H1 (cell line): ENCODE measurements around the gene TROAP. TPM values are rescaled to one million over a fixed set of nuclear protein-coding genes. Genes with fewer than 3 reads are reported as not detected.
A peak's percentile ranks its signal among the peaks of the same experiment; 100 is the strongest.

Experiments used
- CTCF ChIA-PET: fragments of 300-600 bp; sonication (Branson Sonifier 250); formaldehyde crosslinking; loops from one replicate; lab custom pipeline; 2021; ENCODE audit not compliant: partially characterized antibody; lab: Charles Lee
- POLR2A ChIA-PET: fragments of 300-600 bp; sonication (Branson Sonifier 250); formaldehyde crosslinking; loops from one replicate; lab custom pipeline; 2021; ENCODE audit warnings: inconsistent platforms; ENCODE audit not compliant: partially characterized antibody; lab: Charles Lee
- DNase-seq, 2 experiments: peaks; one replicate each; pipeline versions ENCODE4 v3.0.0 to v3.0.0-alpha.2; 2010 to 2022; ENCODE audit warnings: low spot score in 2 of 2, low read depth in 1 of 2, mixed read lengths in 1 of 2
- FAIRE-seq: peaks from 2 replicates; lab custom pipeline; 2011; peaks lifted over from hg19 to GRCh38; lab: Jason Lieb, UNC
- H2AFZ ChIP-seq: 2 replicates; pipeline ENCODE4 v1.8.1; 2012; ENCODE audit warnings: low read length, inconsistent platforms
- H2AK5ac ChIP-seq: 2 replicates; pipeline ENCODE4 v1.6.1; 2013; ENCODE audit warnings: low read depth, low read length
- H2BK120ac ChIP-seq: replicated peaks from 2 replicates; pipeline ENCODE3; 2013; ENCODE audit warnings: low read depth, low read length, inconsistent platforms
- H2BK12ac ChIP-seq: 2 replicates; pipeline ENCODE4 v1.6.1; 2013; ENCODE audit warnings: low read depth, low read length
- H2BK15ac ChIP-seq: 2 replicates; pipeline ENCODE4 v1.6.1; 2013; ENCODE audit warnings: low read length
- H2BK20ac ChIP-seq: 2 replicates; pipeline ENCODE4 v1.6.1; 2013; ENCODE audit warnings: low read length
- H2BK5ac ChIP-seq: 2 replicates; pipeline ENCODE4 v1.6.1; 2013; ENCODE audit warnings: low read depth, low read length
- H3K14ac ChIP-seq: 2 replicates; pipeline ENCODE4 v1.6.1; 2013; ENCODE audit warnings: inconsistent platforms; ENCODE audit not compliant: insufficient read length
- H3K18ac ChIP-seq: 2 replicates; pipeline ENCODE4 v1.6.1; 2013; ENCODE audit warnings: low read length; ENCODE audit errors: extremely low read depth
- H3K23ac ChIP-seq: 2 replicates; pipeline ENCODE4 v1.6.1; 2013; ENCODE audit warnings: inconsistent platforms; ENCODE audit not compliant: insufficient read length
- H3K23me2 ChIP-seq: 2 replicates; pipeline ENCODE4 v1.6.1; 2013; ENCODE audit warnings: low read depth, low read length
- H3K27ac ChIP-seq: 2 replicates; pipeline ENCODE4 v1.6.1; 2011; ENCODE audit warnings: low read depth, low read length, inconsistent platforms
- H3K27me3 ChIP-seq, 4 experiments: replicated peaks in 1 of 4; 1 replicate in 1 of 4; 2 replicates in 3 of 4; pipeline versions ENCODE4 v1.6.1 to v1.8.1; 2011 to 2013; ENCODE audit warnings: low read length in 3 of 4, mild to moderate bottlenecking in 3 of 4, inconsistent platforms in 2 of 4, mixed read lengths in 2 of 4, moderate library complexity in 1 of 4; ENCODE audit not compliant: control insufficient read depth in 3 of 4, insufficient read depth in 3 of 4; ENCODE audit errors: extremely low read depth in 1 of 4
- H3K36me3 ChIP-seq, 4 experiments: 2 replicates each; pipeline versions ENCODE4 v1.6.1 to v1.8.1; 2011 to 2013; ENCODE audit warnings: mild to moderate bottlenecking in 4 of 4, low read length in 3 of 4, moderate library complexity in 2 of 4, control low read depth in 1 of 4, inconsistent platforms in 1 of 4; ENCODE audit not compliant: insufficient read depth in 4 of 4, control insufficient read depth in 2 of 4
- H3K4ac ChIP-seq: replicated peaks from 2 replicates; pipeline ENCODE3; 2013; ENCODE audit warnings: low read length, low read depth, mixed read lengths, inconsistent platforms; ENCODE audit not compliant: insufficient read length
- H3K4me1 ChIP-seq, 4 experiments: replicated peaks in 1 of 4; 1 replicate in 1 of 4; 2 replicates in 3 of 4; pipeline versions ENCODE4 v1.6.1 to v1.8.1; 2011 to 2013; ENCODE audit warnings: low read length in 3 of 4, inconsistent platforms in 2 of 4, mixed read lengths in 1 of 4; ENCODE audit not compliant: insufficient read depth in 4 of 4, control insufficient read depth in 3 of 4
- H3K4me2 ChIP-seq, 2 experiments: 2 replicates each; pipeline versions ENCODE4 v1.6.1 to v1.8.1; 2011 to 2013; ENCODE audit warnings: low read depth in 2 of 2, low read length in 2 of 2, control low read depth in 1 of 2, inconsistent platforms in 1 of 2, mild to moderate bottlenecking in 1 of 2; ENCODE audit not compliant: insufficient read depth in 1 of 2
- H3K4me3 ChIP-seq, 4 experiments: fragments of 200-600, 300-600 bp in 1 of 4; sonication (generic), shearing (Covaris generic), sonication (Bioruptor Twin) in 1 of 4; 2 replicates each; pipeline versions ENCODE4 v1.5.1 to v1.8.1; 2011 to 2016; ENCODE audit warnings: low read length in 4 of 4, low read depth in 3 of 4, control low read depth in 2 of 4, inconsistent platforms in 2 of 4, mild to moderate bottlenecking in 2 of 4, mixed read lengths in 1 of 4, moderate library complexity in 1 of 4; ENCODE audit not compliant: insufficient read depth in 2 of 4; ENCODE audit errors: extremely low read depth in 1 of 4
- H3K56ac ChIP-seq: replicated peaks from 2 replicates; pipeline ENCODE3; 2013; ENCODE audit warnings: low read depth, mild to moderate bottlenecking, mixed read lengths, low read length, inconsistent platforms; ENCODE audit not compliant: insufficient read length
- H3K79me1 ChIP-seq: 2 replicates; pipeline ENCODE4 v1.6.1; 2013; ENCODE audit warnings: low read depth, low read length, control low read depth
- H3K79me2 ChIP-seq, 2 experiments: 2 replicates each; pipeline versions ENCODE4 v1.6.1 to v1.8.1; 2012 to 2013; ENCODE audit warnings: low read length in 2 of 2, mild to moderate bottlenecking in 2 of 2, inconsistent platforms in 1 of 2; ENCODE audit not compliant: insufficient read depth in 2 of 2, control insufficient read depth in 1 of 2
- H3K9ac ChIP-seq, 4 experiments: replicated peaks in 1 of 4; 1 replicate in 1 of 4; 2 replicates in 3 of 4; pipeline versions ENCODE4 v1.6.1 to v1.8.1; 2011 to 2013; ENCODE audit warnings: low read depth in 3 of 4, low read length in 3 of 4, control low read depth in 2 of 4, mild to moderate bottlenecking in 2 of 4, moderate library complexity in 2 of 4, inconsistent platforms in 1 of 4; ENCODE audit errors: extremely low read depth in 1 of 4
- H3K9me3 ChIP-seq, 2 experiments: 2 replicates each; pipeline versions ENCODE4 v1.6.1 to v1.8.1; 2012 to 2013; ENCODE audit warnings: mild to moderate bottlenecking in 2 of 2, moderate library complexity in 2 of 2, control low read depth in 1 of 2, inconsistent platforms in 1 of 2, low read depth in 1 of 2, low read length in 1 of 2, mixed read lengths in 1 of 2; ENCODE audit not compliant: insufficient read depth in 2 of 2
- H4K20me1 ChIP-seq, 2 experiments: replicated peaks in 1 of 2; 2 replicates each; pipeline versions ENCODE3 to v1.8.1; 2011 to 2013; ENCODE audit warnings: inconsistent platforms in 2 of 2, low read length in 2 of 2, mild to moderate bottlenecking in 1 of 2; ENCODE audit not compliant: insufficient read depth in 2 of 2, control insufficient read depth in 1 of 2
- H4K5ac ChIP-seq: 2 replicates; pipeline ENCODE4 v1.6.1; 2013; ENCODE audit warnings: low read length, low read depth, mixed read lengths, inconsistent platforms; ENCODE audit not compliant: insufficient read length
- H4K8ac ChIP-seq: 2 replicates; pipeline ENCODE4 v1.8.0; 2013; ENCODE audit warnings: mild to moderate bottlenecking, moderate library complexity, low read length, inconsistent platforms; ENCODE audit not compliant: insufficient read depth; ENCODE audit errors: extremely low read depth
- H4K91ac ChIP-seq: replicated peaks from 2 replicates; pipeline ENCODE3; 2013; ENCODE audit warnings: low read length, mixed read lengths, inconsistent platforms; ENCODE audit not compliant: insufficient read length
- CREB1 ChIP-seq: IDR thresholded peaks from 2 replicates; pipeline ENCODE4 v1.6.1; 2012; ENCODE audit warnings: inconsistent platforms
- E2F6 ChIP-seq: IDR thresholded peaks from 2 replicates; pipeline ENCODE4 v1.6.1; 2012; ENCODE audit warnings: inconsistent platforms
- EP300 ChIP-seq, 2 experiments: IDR thresholded peaks; 1 replicate in 1 of 2; 2 replicates in 1 of 2; pipeline ENCODE4 v1.6.1; 2011 to 2012; ENCODE audit warnings: low read depth in 2 of 2, low read length in 2 of 2, mild to moderate bottlenecking in 2 of 2, borderline replicate concordance in 1 of 2, inconsistent platforms in 1 of 2, moderate library complexity in 1 of 2
- GABPA ChIP-seq: IDR thresholded peaks from 2 replicates; pipeline ENCODE4 v1.6.1; 2011; ENCODE audit warnings: mild to moderate bottlenecking, low read length, moderate library complexity, borderline replicate concordance; ENCODE audit not compliant: insufficient read depth
- KDM5A ChIP-seq: fragments of 200-600 bp; IDR thresholded peaks from 2 replicates; pipeline ENCODE4 v1.7.1; 2012; ENCODE audit warnings: mild to moderate bottlenecking, low read length, inconsistent platforms, mixed read lengths
- MAX ChIP-seq: IDR thresholded peaks from 2 replicates; pipeline ENCODE4 v1.6.1; 2012; ENCODE audit warnings: inconsistent platforms
- SIRT6 ChIP-seq: IDR thresholded peaks from one replicate; pipeline ENCODE4 v1.7.1; 2012; ENCODE audit warnings: low read length, inconsistent platforms
- TEAD4 ChIP-seq: IDR thresholded peaks from 2 replicates; pipeline ENCODE4 v1.6.1; 2012; ENCODE audit warnings: low read depth, low read length, inconsistent platforms, mixed read lengths
- USF2 ChIP-seq: IDR thresholded peaks from 2 replicates; pipeline ENCODE4 v1.6.1; 2011; ENCODE audit warnings: low read length, improper control_type of control experiment
- YY1 ChIP-seq: IDR thresholded peaks from 2 replicates; pipeline ENCODE4 v1.6.1; 2011; ENCODE audit warnings: low read depth, mild to moderate bottlenecking, low read length
- WGBS, 2 experiments: shearing (Covaris generic) in 1 of 2; methylation state at CpG; one replicate each; pipeline versions ENCODE4 v1.1.6 to v1.1.7; 2013 to 2015; ENCODE audit warnings: low lambda C conversion rate in 2 of 2, mixed read lengths in 2 of 2, inconsistent platforms in 1 of 2, low coverage in 1 of 2, missing lambda C conversion rate in 1 of 2; ENCODE audit not compliant: insufficient replicate concordance in 2 of 2, insufficient coverage in 1 of 2, insufficient read length in 1 of 2; ENCODE audit errors: extremely low coverage in 1 of 2, missing lambda C conversion rate in 1 of 2; 5-methylcytosine and 5-hydroxymethylcytosine counted together
- polyA plus RNA-seq, 7 experiments: library from polyadenylated mRNA; depleted of rRNA in 3 of 7; stranded (reverse) in 5 of 7; unstranded in 2 of 7; fragments of >200 nt in 5 of 7; fragments of 200-250 nt in 2 of 7; gene quantifications; 1 replicate in 5 of 7; 2 replicates in 1 of 7; 4 replicates in 1 of 7; pipeline versions ENCODE4 v1.2.1 to v1.2.3, GENCODE V29; 2011 to 2013; ENCODE audit warnings: missing spikeins in 2 of 7, mixed read lengths in 2 of 7
- total RNA-seq: library from RNA; stranded (reverse); fragmentation: NEBNext Ultra II Directional; extraction: Animal tissue kit (Norgen Biotek cat#: 25700); gene quantifications from 2 replicates; pipeline ENCODE4 v1.2.1, GENCODE V29; 2021

The TROAP gene
- total and polyA plus RNA-seq, 2 of the 8 experiments (the other 6 are each of a cell fraction or from before 2014, with no cell fraction given), result 36.7 to 52.0 TPM

GRCh38 chr12:49340095-49340870, 17.2 kb downstream of the TROAP start:
- H3K4me2 ChIP-seq, result peak overlapping the region; percentile 12 to 71; a peak in 2 of 4 replicates
- no peak overlapping the region for H4K5ac ChIP-seq
- H3K9ac ChIP-seq, result no peak overlapping the region
- no peak overlapping the region for H2AFZ ChIP-seq
- WGBS, 2 experiments, result 29% methylated on average over 5 of the region's 6 CpGs; no CpG with 5 or more reads in 1 of the 2 experiments
- no peak overlapping the region for H3K27ac ChIP-seq
- no peak overlapping the region for H4K91ac ChIP-seq
- peaks cover 0 to 8% (median 0%) of the 10 kb centered on the region in 4 experiments; a peak in 1 of 8 replicates for H3K36me3 ChIP-seq
- no peak overlapping the region for H2BK15ac ChIP-seq
- no peak overlapping the region for H3K14ac ChIP-seq
- peaks cover 8% of the 10 kb centered on the region for H3K23me2 ChIP-seq
- no peak overlapping the region for H3K4ac ChIP-seq
- H4K8ac ChIP-seq, result no peak overlapping the region
- peak overlapping the region in 1 of 4 experiments; percentile 78; a peak in 1 of 8 replicates for H3K4me3 ChIP-seq
- FAIRE-seq (no peak), DNase-seq (no peak)
- H3K79me1 ChIP-seq, result no peaks in the 10 kb centered on the region
- H2BK20ac ChIP-seq, result no peak overlapping the region
- CTCF ChIA-PET, result interaction anchor here (1.0 to 12.7 kb wide), 8 partner anchors 9 to 56 kb away, joined by 4 to 276 read pairs (median 76); partner anchors contain the start of genes DNAJC22, PRPH and TROAP
- peaks cover 7 to 10% of the 10 kb centered on the region in 2 experiments for H4K20me1 ChIP-seq
- H3K9me3 ChIP-seq, result peaks cover 0 to 6% of the 10 kb centered on the region in 2 experiments; a peak in 1 of 4 replicates
- H2BK120ac ChIP-seq, result no peak overlapping the region
- no peak overlapping the region for H2BK12ac ChIP-seq
- H2AK5ac ChIP-seq, result 0 out of 2 replicates have a peak overlapping the region, but pooled peaks have one; percentile 12
- no peak overlapping the region for H2BK5ac ChIP-seq
- H3K18ac ChIP-seq, result no peak overlapping the region
- POLR2A ChIA-PET, result interaction anchor here (4.0 kb wide), 1 partner anchor 7 kb away, joined by 31 read pairs; no protein-coding TSS in a partner anchor
- no peak overlapping the region for H3K23ac ChIP-seq
- H3K4me1 ChIP-seq, result peaks cover 4 to 51% (median 34%) of the 10 kb centered on the region in 4 experiments
- no peaks in the 10 kb centered on the region for H3K79me2 ChIP-seq
- peaks cover 81 to 99% (median 96%) of the 10 kb centered on the region in 4 experiments for H3K27me3 ChIP-seq
- no peak overlapping the region for H3K56ac ChIP-seq
- TF ChIP-seq KDM5A, result no peak
- no peak for TF ChIP-seq TEAD4
- TF ChIP-seq MAX, result no peak
- TF ChIP-seq E2F6, result no peak
- TF ChIP-seq EP300 (IDR thresholded peaks at IDR 0.05; ENCODE audit: borderline replicate concordance in 1 of 2, low read depth in 2 of 2, low read length in 2 of 2), result no peak
- TF ChIP-seq GABPA, result no peak
- TF ChIP-seq USF2, result no peak
- no peak for TF ChIP-seq SIRT6
- no peak for TF ChIP-seq YY1
- no peak for TF ChIP-seq CREB1
